HepG2 (cell line): ENCODE measurements around the gene SIVA1. TPM values are rescaled to one million over a fixed set of nuclear protein-coding genes. Genes with fewer than 3 reads are reported as not detected.
A peak's percentile ranks its signal among the peaks of the same experiment; 100 is the strongest.

Experiments used
- AGO1 ChIP-seq: fragments of 200-400 bp; formaldehyde crosslinking; IDR thresholded peaks from 2 replicates; pipeline ENCODE4 v1.6.1; 2017; ENCODE audit warnings: mild to moderate bottlenecking, low read depth, low read length, moderate library complexity; ENCODE audit not compliant: poor library complexity, severe bottlenecking
- HNRNPLL ChIP-seq: fragments of 200-400 bp; formaldehyde crosslinking; IDR thresholded peaks from 2 replicates; pipeline ENCODE4 v1.6.1; 2017; ENCODE audit warnings: mild to moderate bottlenecking, low read depth, low read length; ENCODE audit not compliant: poor library complexity, severe bottlenecking
- IKZF5 ChIP-seq: IDR thresholded peaks from 2 replicates; pipeline ENCODE4 v1.6.1; 2018; ENCODE audit warnings: missing genetic modification reagents, mild to moderate bottlenecking, missing compliant biosample characterization
- JUN ChIP-seq: sonication (generic); formaldehyde crosslinking; IDR thresholded peaks from 2 replicates; pipeline ENCODE4 v1.4.0; 2020; ENCODE audit warnings: mild to moderate bottlenecking, missing genetic modification reagents
- MATR3 ChIP-seq: sonication (generic); formaldehyde crosslinking; IDR thresholded peaks from 2 replicates; pipeline ENCODE4 v1.4.0; 2020; ENCODE audit warnings: missing genetic modification reagents
- NCOR1 ChIP-seq: fragments of 200-600 bp; sonication (generic); IDR thresholded peaks from 2 replicates; pipeline ENCODE4 v1.7.0; 2017; ENCODE audit warnings: antibody characterized with exemption, low read length, borderline replicate concordance
- SETDB1 ChIP-seq: sonication (generic); formaldehyde crosslinking; IDR thresholded peaks from 2 replicates; pipeline ENCODE4 v1.5.1; 2020; ENCODE audit warnings: missing genetic modification reagents, mild to moderate bottlenecking, borderline replicate concordance
- TBX2 ChIP-seq: sonication (generic); formaldehyde crosslinking; IDR thresholded peaks from 2 replicates; pipeline ENCODE4 v1.5.0; 2020; ENCODE audit warnings: missing genetic modification reagents, mild to moderate bottlenecking, borderline replicate concordance
- THAP8 ChIP-seq: sonication (generic); formaldehyde crosslinking; IDR thresholded peaks from 2 replicates; pipeline ENCODE4 v1.5.1; 2020; ENCODE audit warnings: missing genetic modification reagents, mild to moderate bottlenecking, borderline replicate concordance
- USF2 ChIP-seq, 2 experiments: sonication (generic) in 1 of 2; formaldehyde crosslinking in 1 of 2; IDR thresholded peaks; 2 replicates each; pipeline versions ENCODE4 v1.5.1 to v1.6.1; 2011 to 2020; ENCODE audit warnings: borderline replicate concordance in 1 of 2, low read depth in 1 of 2, low read length in 1 of 2, mild to moderate bottlenecking in 1 of 2, missing genetic modification reagents in 1 of 2, moderate library complexity in 1 of 2
- ZNF24 ChIP-seq: fragments of 450-650 bp; IDR thresholded peaks from 2 replicates; pipeline ENCODE4 v1.6.1; 2017; ENCODE audit warnings: antibody characterized with exemption, mild to moderate bottlenecking
- ZNF513 ChIP-seq: sonication (generic); formaldehyde crosslinking; conservative IDR thresholded peaks from 2 replicates; pipeline ENCODE4 v1.5.0; 2020; ENCODE audit warnings: missing genetic modification reagents
- ZNF652 ChIP-seq: IDR thresholded peaks from 2 replicates; pipeline ENCODE4 v1.6.1; 2016; ENCODE audit warnings: low read depth, borderline replicate concordance
- ZNF678 ChIP-seq: sonication (generic); formaldehyde crosslinking; IDR thresholded peaks from 2 replicates; pipeline ENCODE4 v1.4.0; 2020; ENCODE audit warnings: mild to moderate bottlenecking, missing genetic modification reagents
- ZNF773 ChIP-seq: sonication (generic); formaldehyde crosslinking; IDR thresholded peaks from 2 replicates; pipeline ENCODE4 v1.4.0; 2020; ENCODE audit warnings: missing genetic modification reagents, borderline replicate concordance
- polyA plus RNA-seq, 8 experiments: library from polyadenylated mRNA; depleted of rRNA in 3 of 8; stranded (reverse) in 7 of 8; unstranded in 1 of 8; fragments of >200 nt; fragmentation: Illumina TruSeq in 4 of 8; extraction: Trizol in 4 of 8; gene quantifications; 2 replicates each; pipeline versions ENCODE4 v1.2.1 to v1.2.3, GENCODE V29; 2011 to 2016; ENCODE audit warnings: low read depth in 4 of 8, missing spikeins in 1 of 8, mixed read lengths in 1 of 8; ENCODE audit not compliant: insufficient read depth in 1 of 8
- total RNA-seq, 5 experiments: library from RNA; depleted of rRNA; stranded (reverse); fragments of >200 nt; fragmentation: Illumina TruSeq; extraction: Trizol; gene quantifications; 2 replicates each; pipeline ENCODE4 v1.2.3, GENCODE V29; 2016; ENCODE audit warnings: low read depth in 1 of 5
- TF ChIP-seq, protein P1 (sequence below): sonication (generic); formaldehyde crosslinking; conservative IDR thresholded peaks from 2 replicates; pipeline ENCODE4 v1.8.1; 2023; ENCODE audit warnings: missing genetic modification reagents
- TF ChIP-seq, protein P2 (sequence below): IDR thresholded peaks from 2 replicates; pipeline ENCODE4 v1.6.1; 2016; ENCODE audit warnings: low read depth, control low read depth

SIVA1 gene
- total and polyA plus RNA-seq, 2 of the 13 experiments (the other 11 are each of a cell fraction or from before 2014, with no cell fraction given): 123 to 186 TPM

DNA sequence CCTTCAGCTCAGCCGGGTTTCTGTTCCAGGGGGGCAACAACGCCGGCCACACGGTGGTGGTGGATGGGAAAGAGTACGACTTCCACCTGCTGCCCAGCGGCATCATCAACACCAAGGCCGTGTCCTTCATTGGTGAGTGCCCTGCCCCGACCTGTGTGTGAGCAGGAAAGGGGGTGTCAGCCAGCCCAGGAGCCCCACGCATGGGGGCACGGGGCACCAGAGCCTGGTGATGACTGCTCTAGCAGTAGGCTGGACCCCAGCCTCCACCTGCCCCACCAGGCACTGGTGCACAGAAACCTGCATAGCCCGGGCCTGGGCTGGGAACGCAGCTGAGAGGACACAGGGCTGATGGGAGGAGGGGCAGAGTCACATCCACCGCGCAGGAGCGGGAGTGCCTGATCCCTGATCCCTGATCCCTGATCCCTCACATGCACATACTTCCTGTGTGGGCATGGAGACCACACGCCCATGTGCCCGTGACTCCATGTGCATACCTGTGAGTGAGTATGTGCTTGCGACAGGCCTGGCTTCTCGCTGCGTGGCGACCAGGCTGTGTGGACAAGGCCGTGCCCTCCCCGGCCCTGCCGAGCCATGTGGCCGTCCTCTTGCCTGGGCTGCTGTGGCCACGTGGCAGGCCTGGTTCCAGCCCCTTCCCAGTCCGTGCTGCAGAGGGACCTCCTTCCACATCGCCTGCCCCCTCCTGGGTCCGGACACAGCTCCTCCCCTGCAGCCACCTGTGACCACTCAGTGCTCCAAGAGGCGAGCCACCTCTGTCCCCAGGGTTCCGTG, 17.8 kb upstream of the SIVA1 start (continued):
- TF ChIP-seq ZNF24 (no peak), SETDB1 (no peak), MATR3 (CRISPR knock-in tag) (no peak), ZNF678 (CRISPR knock-in tag) (0 out of 2 replicates have a peak, but pooled peaks have one; percentile 67), USF2 (IDR thresholded peaks at IDR 0.05; ENCODE audit: low read depth, low read length) (no peak), USF2 (CRISPR knock-in tag; IDR thresholded peaks at IDR 0.05; ENCODE audit: borderline replicate concordance) (0 out of 2 replicates have a peak, but pooled peaks have one; percentile 46), AGO1 (no peak), ZNF513 (no peak), JUN (CRISPR knock-in tag) (no peak), THAP8 (0 out of 2 replicates have a peak, but pooled peaks have one; percentile 66), NCOR1 (no peak), ZNF773 (CRISPR knock-in tag) (no peak), HNRNPLL (no peak), TBX2 (peak; percentile 62), ZNF652 (no peak), IKZF5 (peak; percentile 87; the same call in 1 of the 2 replicates)
- TF ChIP-seq, protein P1, sequence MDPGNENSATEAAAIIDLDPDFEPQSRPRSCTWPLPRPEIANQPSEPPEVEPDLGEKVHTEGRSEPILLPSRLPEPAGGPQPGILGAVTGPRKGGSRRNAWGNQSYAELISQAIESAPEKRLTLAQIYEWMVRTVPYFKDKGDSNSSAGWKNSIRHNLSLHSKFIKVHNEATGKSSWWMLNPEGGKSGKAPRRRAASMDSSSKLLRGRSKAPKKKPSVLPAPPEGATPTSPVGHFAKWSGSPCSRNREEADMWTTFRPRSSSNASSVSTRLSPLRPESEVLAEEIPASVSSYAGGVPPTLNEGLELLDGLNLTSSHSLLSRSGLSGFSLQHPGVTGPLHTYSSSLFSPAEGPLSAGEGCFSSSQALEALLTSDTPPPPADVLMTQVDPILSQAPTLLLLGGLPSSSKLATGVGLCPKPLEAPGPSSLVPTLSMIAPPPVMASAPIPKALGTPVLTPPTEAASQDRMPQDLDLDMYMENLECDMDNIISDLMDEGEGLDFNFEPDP (CRISPR knock-in tag): no peak
- TF ChIP-seq, protein P2, sequence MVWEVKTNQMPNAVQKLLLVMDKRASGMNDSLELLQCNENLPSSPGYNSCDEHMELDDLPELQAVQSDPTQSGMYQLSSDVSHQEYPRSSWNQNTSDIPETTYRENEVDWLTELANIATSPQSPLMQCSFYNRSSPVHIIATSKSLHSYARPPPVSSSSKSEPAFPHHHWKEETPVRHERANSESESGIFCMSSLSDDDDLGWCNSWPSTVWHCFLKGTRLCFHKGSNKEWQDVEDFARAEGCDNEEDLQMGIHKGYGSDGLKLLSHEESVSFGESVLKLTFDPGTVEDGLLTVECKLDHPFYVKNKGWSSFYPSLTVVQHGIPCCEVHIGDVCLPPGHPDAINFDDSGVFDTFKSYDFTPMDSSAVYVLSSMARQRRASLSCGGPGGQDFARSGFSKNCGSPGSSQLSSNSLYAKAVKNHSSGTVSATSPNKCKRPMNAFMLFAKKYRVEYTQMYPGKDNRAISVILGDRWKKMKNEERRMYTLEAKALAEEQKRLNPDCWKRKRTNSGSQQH: peak; percentile 76; the same call in 1 of the 2 replicates
